K562 (cell line): Measurements from ENCODE around the gene ACTL8. TPM values are rescaled to one million over a fixed set of nuclear protein-coding genes. Genes with fewer than 3 reads are reported as not detected.

Experiments
- ATAC-seq: fragments of 200-7000 bp; cut with Tn5 transposase; 3 replicates; pipeline ENCODE4 v1.9.1; 2020; ENCODE audit warnings: moderate library complexity
- BruUV-seq: library from RNA; stranded (reverse); fragments of 400-500 nt; replicated peaks from 2 replicates; lab custom pipeline; 2021; lab: Mats Ljungman, UMichigan
- CTCF ChIA-PET: fragments of 300-600 bp; formaldehyde crosslinking; extraction: SDS; loops from one replicate; lab custom pipeline; 2021; ENCODE audit warnings: low intra/inter-chr PET ratio; lab: Yijun Ruan, JAX
- POLR2A ChIA-PET: fragments of 300-600, 350-650 bp; sonication (Branson Sonifier 250); formaldehyde crosslinking; extraction: SDS; loops from one replicate; lab custom pipeline; 2021; ENCODE audit warnings: antibody characterized with exemption, inconsistent platforms; lab: Yijun Ruan, JAX
- DNase-seq, 4 experiments: peaks; one replicate each; pipeline versions ENCODE4 v3.0.0 to v3.0.0-alpha.2; 2011 to 2018; ENCODE audit warnings: low spot score in 3 of 4, mixed read lengths in 3 of 4; ENCODE audit errors: extremely low read depth in 1 of 4
- FAIRE-seq: peaks from 2 replicates; lab custom pipeline; 2011; peaks lifted over from hg19 to GRCh38; lab: Jason Lieb, UNC
- H2AFZ ChIP-seq: 2 replicates; pipeline ENCODE4 v1.6.0; 2011; ENCODE audit warnings: low read depth, low read length, control low read depth, inconsistent platforms
- H3K27ac ChIP-seq: fragments of 200-600 bp; 3 replicates; pipeline ENCODE4 v1.8.0; 2011; ENCODE audit warnings: low read depth, mild to moderate bottlenecking, control low read depth, inconsistent platforms, low read length, moderate library complexity, mixed read lengths; ENCODE audit errors: extremely low read depth
- H3K27me3 ChIP-seq, 2 experiments: fragments of 300-600 bp in 1 of 2; 2 replicates in 1 of 2; 3 replicates in 1 of 2; pipeline versions ENCODE4 v1.6.0 to v1.8.0; 2011; ENCODE audit warnings: inconsistent platforms in 2 of 2, low read length in 2 of 2, mild to moderate bottlenecking in 1 of 2, mixed read lengths in 1 of 2, moderate library complexity in 1 of 2; ENCODE audit not compliant: control insufficient read depth in 2 of 2, insufficient read depth in 2 of 2
- H3K36me3 ChIP-seq: fragments of 300-600 bp; 3 replicates; pipeline ENCODE4 v1.8.0; 2011; ENCODE audit warnings: mild to moderate bottlenecking, low read length, inconsistent platforms; ENCODE audit not compliant: control insufficient read depth, insufficient read depth
- H3K4me1 ChIP-seq, 2 experiments: fragments of 200-600 bp in 1 of 2; replicated peaks in 1 of 2; 2 replicates in 1 of 2; 3 replicates in 1 of 2; pipeline versions ENCODE4 v1.5.1 to v1.8.0; 2011; ENCODE audit warnings: inconsistent platforms in 2 of 2, low read length in 2 of 2, mild to moderate bottlenecking in 1 of 2, mixed read lengths in 1 of 2, moderate library complexity in 1 of 2; ENCODE audit not compliant: control insufficient read depth in 2 of 2, insufficient read depth in 2 of 2
- H3K4me2 ChIP-seq: 2 replicates; pipeline ENCODE4 v1.6.1; 2011; ENCODE audit warnings: low read length, control low read depth, inconsistent platforms, mixed read lengths; ENCODE audit not compliant: insufficient read depth
- H3K4me3 ChIP-seq: fragments of 200-600 bp; sonication (generic), shearing (Covaris generic); 2 replicates; pipeline ENCODE4 v1.5.1; 2016; ENCODE audit warnings: control low read depth, inconsistent platforms
- H3K79me2 ChIP-seq: fragments of 200-600 bp; 3 replicates; pipeline ENCODE4 v1.8.0; 2011; ENCODE audit warnings: low read length, inconsistent platforms; ENCODE audit not compliant: control insufficient read depth, insufficient read depth
- H3K9ac ChIP-seq, 2 experiments: 2 replicates each; pipeline versions ENCODE4 v1.6.0 to v1.6.1; 2011; ENCODE audit warnings: low read depth in 2 of 2, low read length in 2 of 2, control low read depth in 1 of 2, inconsistent platforms in 1 of 2, mild to moderate bottlenecking in 1 of 2, mixed read lengths in 1 of 2; ENCODE audit not compliant: insufficient read depth in 1 of 2
- H3K9me1 ChIP-seq: one replicate; pipeline ENCODE4 v1.6.0; 2011; ENCODE audit warnings: inconsistent platforms, mild to moderate bottlenecking, low read length, moderate library complexity; ENCODE audit not compliant: control insufficient read depth, insufficient read depth
- H3K9me3 ChIP-seq: replicated peaks from 2 replicates; pipeline ENCODE4 v1.5.1; 2011; ENCODE audit warnings: low read depth, low read length, inconsistent platforms; ENCODE audit not compliant: control insufficient read depth, insufficient read depth
- H4K20me1 ChIP-seq: replicated peaks from 2 replicates; pipeline ENCODE4 v1.6.1; 2011; ENCODE audit warnings: low read length, inconsistent platforms, mixed read lengths; ENCODE audit not compliant: control insufficient read depth, insufficient read depth
- EWSR1 ChIP-seq: fragments of 450-650 bp; IDR thresholded peaks from 2 replicates; pipeline ENCODE4 v1.6.1; 2018; ENCODE audit warnings: borderline replicate concordance, mild to moderate bottlenecking, low read depth, moderate library complexity; ENCODE audit not compliant: partially characterized antibody
- ILK ChIP-seq: fragments of 450-650 bp; IDR thresholded peaks from 2 replicates; pipeline ENCODE4 v1.6.1; 2016; ENCODE audit warnings: missing genetic modification characterization, low read depth, mild to moderate bottlenecking, missing compliant biosample characterization, moderate library complexity, borderline replicate concordance
- MECOM ChIP-seq: fragments of 250-450 bp; sonication (Bioruptor Pico); IDR thresholded peaks from 2 replicates; pipeline ENCODE4 v1.8.0; 2022; ENCODE audit warnings: inconsistent platforms
- NR4A1 ChIP-seq, 2 experiments: fragments of 250-450 bp in 1 of 2; fragments of 450-650 bp in 1 of 2; sonication (Bioruptor Pico) in 1 of 2; IDR thresholded peaks; 2 replicates each; pipeline versions ENCODE4 v1.4.0 to v1.6.1; 2016 to 2020; ENCODE audit warnings: mild to moderate bottlenecking in 2 of 2, missing compliant biosample characterization in 1 of 2, missing genetic modification characterization in 1 of 2, moderate library complexity in 1 of 2
- PHB2 ChIP-seq: fragments of 450-650 bp; IDR thresholded peaks from 2 replicates; pipeline ENCODE4 v1.6.1; 2017; ENCODE audit warnings: low read depth
- STAT5A ChIP-seq: IDR thresholded peaks from 2 replicates; pipeline ENCODE4 v1.6.1; 2012; ENCODE audit warnings: low read length, inconsistent platforms, borderline replicate concordance
- XRCC3 ChIP-seq: fragments of 450-650 bp; IDR thresholded peaks from 2 replicates; pipeline ENCODE4 v1.6.1; 2017; ENCODE audit warnings: mild to moderate bottlenecking, moderate library complexity
- ZNF3 ChIP-seq: fragments of 250-450 bp; sonication (Bioruptor Pico); IDR thresholded peaks from 2 replicates; pipeline ENCODE4 v1.5.0; 2021; ENCODE audit warnings: mild to moderate bottlenecking, moderate library complexity
- ZNF699 ChIP-seq: fragments of 250-450 bp; sonication (Bioruptor Pico); IDR thresholded peaks from 2 replicates; pipeline ENCODE4 v1.8.0; 2021; ENCODE audit warnings: mild to moderate bottlenecking, moderate library complexity; ENCODE audit not compliant: insufficient replicate concordance
- WGBS: fragments of 100-300 bp; shearing (Covaris generic); methylation state at CpG from one replicate; pipeline ENCODE4 v1.1.6; 2016; ENCODE audit warnings: low coverage, mixed read lengths; ENCODE audit not compliant: insufficient coverage; ENCODE audit errors: missing lambda C conversion rate; 5-methylcytosine and 5-hydroxymethylcytosine counted together
- in situ Hi-C: fragments of 300-500 bp; cut with MboI; formaldehyde crosslinking; loops from 4 replicates; pipeline ENCODE4 v1.15.0; 2018; ENCODE audit warnings: inconsistent platforms, mixed read lengths
- intact Hi-C: fragments of 100-400 bp; cut with micrococcal nuclease; formaldehyde crosslinking; loops from 2 replicates; pipeline ENCODE4 v1.14.2; 2022
- polyA plus RNA-seq, 8 experiments: library from polyadenylated mRNA; depleted of rRNA in 4 of 8; stranded (reverse) in 5 of 8; unstranded in 3 of 8; fragments of >200 nt; fragmentation: Nextera tagmentation in 2 of 8; fragmentation: Illumina TruSeq in 1 of 8; extraction: Ambion mirVana in 2 of 8; extraction: Trizol in 1 of 8; gene quantifications; 2 replicates each; pipeline versions ENCODE4 v1.2.1 to v1.2.3, GENCODE V29; 2011 to 2014; ENCODE audit warnings: inconsistent platforms in 1 of 8, missing spikeins in 1 of 8
- total RNA-seq, 7 experiments: library from RNA; depleted of rRNA in 6 of 7; stranded (reverse); fragments of >200 nt in 6 of 7; fragmentation: Illumina TruSeq in 2 of 7; extraction: Trizol in 2 of 7; gene quantifications; 2 replicates each; pipeline versions ENCODE4 v1.2.1 to v1.2.3, GENCODE V29; 2011 to 2021; ENCODE audit warnings: low replicate concordance in 1 of 7
- TF ChIP-seq, protein P1 (sequence below): IDR thresholded peaks from 3 replicates; pipeline ENCODE4 v1.6.1; 2011; ENCODE audit warnings: borderline replicate concordance, mild to moderate bottlenecking; ENCODE audit not compliant: insufficient read length, insufficient read depth

ACTL8 gene
- total and polyA plus RNA-seq, 9 of the 15 experiments (the other 6 are each of a cell fraction or from before 2014, with no cell fraction given) = 0.30 to 3.3 (median 1.6) TPM

DNA sequence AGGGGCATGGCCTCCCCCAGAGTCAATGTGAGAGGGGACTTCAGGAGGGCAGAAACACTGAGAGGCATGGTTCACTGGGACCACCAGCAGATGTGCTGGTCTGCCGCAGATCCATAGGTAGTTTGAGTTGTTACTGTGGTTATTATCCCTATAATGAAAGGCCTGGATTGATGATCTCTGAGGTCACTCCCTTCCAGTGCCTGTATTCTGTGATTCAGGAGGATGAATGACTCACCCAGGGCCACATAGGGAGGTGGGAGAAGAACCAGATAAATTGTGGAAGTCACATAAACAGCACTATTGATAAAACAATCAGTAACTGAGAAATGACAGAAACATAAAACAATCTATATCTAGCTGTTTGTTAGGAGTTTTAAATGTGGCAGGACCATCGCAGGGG, 22.7 kb upstream of the ACTL8 start:
- intact Hi-C loops (no loop called here), in situ Hi-C loops (no loop called here)
- Histone ChIP-seq H3K79me2 (no peaks in the 10 kb centered on the region), H3K4me1 (no peaks in the 10 kb centered on the region), H3K27me3 (peaks cover 22 to 46% of the 10 kb centered on the region in 2 experiments), H3K9ac (no peak overlapping the region), H2AFZ (no peak overlapping the region), H4K20me1 (peaks cover 3% of the 10 kb centered on the region; the same call in 1 of the 2 replicates), H3K9me3 (no peaks in the 10 kb centered on the region), H3K36me3 (no peaks in the 10 kb centered on the region), H3K4me2 (no peak overlapping the region), H3K4me3 (no peak overlapping the region), H3K27ac (no peak overlapping the region), H3K9me1 (no peaks in the 10 kb centered on the region)
- ATAC-seq (no peak), FAIRE-seq (no peak), DNase-seq (no peak)
- TF ChIP-seq NR4A1 (CRISPR knock-in tag; IDR thresholded peaks at IDR 0.05) (no peak), NR4A1 (tag; IDR thresholded peaks at IDR 0.05) (no peak), ZNF699 (CRISPR knock-in tag) (no peak), XRCC3 (no peak), MECOM (CRISPR knock-in tag) (no peak), STAT5A (no peak), EWSR1 (no peak), ZNF3 (CRISPR knock-in tag) (no peak), PHB2 (no peak), ILK (tag) (no peak)
- TF ChIP-seq, protein P1, sequence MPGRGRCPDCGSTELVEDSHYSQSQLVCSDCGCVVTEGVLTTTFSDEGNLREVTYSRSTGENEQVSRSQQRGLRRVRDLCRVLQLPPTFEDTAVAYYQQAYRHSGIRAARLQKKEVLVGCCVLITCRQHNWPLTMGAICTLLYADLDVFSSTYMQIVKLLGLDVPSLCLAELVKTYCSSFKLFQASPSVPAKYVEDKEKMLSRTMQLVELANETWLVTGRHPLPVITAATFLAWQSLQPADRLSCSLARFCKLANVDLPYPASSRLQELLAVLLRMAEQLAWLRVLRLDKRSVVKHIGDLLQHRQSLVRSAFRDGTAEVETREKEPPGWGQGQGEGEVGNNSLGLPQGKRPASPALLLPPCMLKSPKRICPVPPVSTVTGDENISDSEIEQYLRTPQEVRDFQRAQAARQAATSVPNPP = no peak
- ChIA-PET CTCF (no interaction called here), POLR2A (interaction anchor here (0.7 kb wide), 1 partner anchor 221 kb away, joined by 3 read pairs; no protein-coding TSS in a partner anchor)
- no TSS peak for BruUV-seq
- 0% methylated on average over 2 of the region's 2 CpGs for WGBS
